ENCODE measurements around the gene PIGU. TPM values are rescaled to one million over a fixed set of nuclear protein-coding genes. Genes with fewer than 3 reads are reported as not detected.

The PIGU gene
- total and polyA plus RNA-seq, 2 of the 13 experiments (the other 11 are each of a cell fraction or from before 2014, with no cell fraction given) = 45.5 to 231 TPM

DNA sequence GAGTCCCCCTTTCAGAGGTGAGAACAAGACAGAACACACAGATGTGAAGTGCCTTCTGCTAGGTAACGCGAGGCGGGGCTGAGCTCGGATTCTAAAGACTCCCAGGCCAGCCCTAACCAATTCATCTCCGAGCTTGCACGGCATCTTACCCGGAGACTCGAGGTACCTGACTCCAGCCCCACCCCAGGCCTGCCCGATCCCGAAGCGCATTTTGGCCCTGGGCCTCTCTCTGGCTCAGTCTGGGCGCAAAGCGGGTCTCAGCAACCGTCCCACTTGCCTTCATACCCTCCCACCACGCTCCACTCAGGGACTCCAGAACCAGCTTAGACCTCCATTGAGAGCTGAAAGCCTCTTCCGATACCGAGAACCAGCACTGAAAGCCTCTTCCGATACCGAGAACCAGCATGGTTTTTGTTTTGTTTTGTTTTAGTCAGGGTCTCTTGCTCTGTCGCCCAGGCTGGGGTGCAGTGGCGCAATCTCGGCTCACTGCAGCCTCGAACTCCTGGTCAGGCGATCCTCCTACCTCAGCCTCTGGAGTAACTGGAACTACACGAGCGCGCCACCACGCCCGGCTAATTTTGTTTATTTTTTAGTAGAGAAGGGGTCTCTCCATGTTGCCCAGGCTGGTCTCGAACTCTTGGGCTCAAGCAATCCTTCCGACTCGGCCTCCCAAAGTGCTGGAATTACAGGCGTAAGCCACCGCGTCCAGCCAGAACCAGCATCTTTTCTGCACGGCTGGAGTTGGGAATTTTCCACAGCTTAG, 161.2 kb downstream of the PIGU start (continued):
- TF ChIP-seq ELK4 (CRISPR knock-in tag; IDR thresholded peaks at IDR 0.05; ENCODE audit: borderline replicate concordance) = no peak
- 0 out of 2 replicates have a peak, but pooled peaks have one; percentile 26 for TF ChIP-seq ZNF513 (CRISPR knock-in tag; conservative IDR thresholded peaks at IDR 0.05)
- no peak for TF ChIP-seq SP2 (CRISPR knock-in tag; IDR thresholded peaks at IDR 0.05)
- TF ChIP-seq NPAS2 (CRISPR knock-in tag; IDR thresholded peaks at IDR 0.05; ENCODE audit: borderline replicate concordance) = no peak
- TF ChIP-seq ZNF382 (CRISPR knock-in tag; IDR thresholded peaks at IDR 0.05; ENCODE audit: borderline replicate concordance) = no peak
- peak; percentile 2; the same call in 1 of the 2 replicates for TF ChIP-seq TFDP1 (CRISPR knock-in tag; IDR thresholded peaks at IDR 0.05; ENCODE audit: borderline replicate concordance)
- peak; percentile 30; the same call in 1 of the 2 replicates for TF ChIP-seq FIP1L1 (IDR thresholded peaks at IDR 0.05; ENCODE audit: borderline replicate concordance, insufficient read depth, low read depth, low read length)
- peak; percentile 90 for TF ChIP-seq ARID2 (CRISPR knock-in tag; IDR thresholded peaks at IDR 0.05; ENCODE audit: borderline replicate concordance)
- TF ChIP-seq ATAD3A (CRISPR knock-in tag; IDR thresholded peaks at IDR 0.05) = no peak
- peak; percentile 58 for TF ChIP-seq ZNF687 (CRISPR knock-in tag; IDR thresholded peaks at IDR 0.05)
- peak; percentile 57; the same call in 1 of the 2 replicates for TF ChIP-seq ZNF441 (CRISPR knock-in tag; IDR thresholded peaks at IDR 0.05; ENCODE audit: borderline replicate concordance)
- TF ChIP-seq DMTF1 (CRISPR knock-in tag; IDR thresholded peaks at IDR 0.05) = no peak; the same call in 1 of the 2 replicates
- TF ChIP-seq, protein P1, sequence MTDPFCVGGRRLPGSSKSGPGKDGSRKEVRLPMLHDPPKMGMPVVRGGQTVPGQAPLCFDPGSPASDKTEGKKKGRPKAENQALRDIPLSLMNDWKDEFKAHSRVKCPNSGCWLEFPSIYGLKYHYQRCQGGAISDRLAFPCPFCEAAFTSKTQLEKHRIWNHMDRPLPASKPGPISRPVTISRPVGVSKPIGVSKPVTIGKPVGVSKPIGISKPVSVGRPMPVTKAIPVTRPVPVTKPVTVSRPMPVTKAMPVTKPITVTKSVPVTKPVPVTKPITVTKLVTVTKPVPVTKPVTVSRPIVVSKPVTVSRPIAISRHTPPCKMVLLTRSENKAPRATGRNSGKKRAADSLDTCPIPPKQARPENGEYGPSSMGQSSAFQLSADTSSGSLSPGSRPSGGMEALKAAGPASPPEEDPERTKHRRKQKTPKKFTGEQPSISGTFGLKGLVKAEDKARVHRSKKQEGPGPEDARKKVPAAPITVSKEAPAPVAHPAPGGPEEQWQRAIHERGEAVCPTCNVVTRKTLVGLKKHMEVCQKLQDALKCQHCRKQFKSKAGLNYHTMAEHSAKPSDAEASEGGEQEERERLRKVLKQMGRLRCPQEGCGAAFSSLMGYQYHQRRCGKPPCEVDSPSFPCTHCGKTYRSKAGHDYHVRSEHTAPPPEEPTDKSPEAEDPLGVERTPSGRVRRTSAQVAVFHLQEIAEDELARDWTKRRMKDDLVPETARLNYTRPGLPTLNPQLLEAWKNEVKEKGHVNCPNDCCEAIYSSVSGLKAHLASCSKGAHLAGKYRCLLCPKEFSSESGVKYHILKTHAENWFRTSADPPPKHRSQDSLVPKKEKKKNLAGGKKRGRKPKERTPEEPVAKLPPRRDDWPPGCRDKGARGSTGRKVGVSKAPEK (CRISPR knock-in tag; IDR thresholded peaks at IDR 0.05; ENCODE audit: borderline replicate concordance) = 0 out of 2 replicates have a peak, but pooled peaks have one; percentile 77
